GM18861 (cell line): ENCODE measurements around the gene CPNE5.

ENCODE experiments used
- ATAC-seq: cut with Tn5 transposase; IDR thresholded peaks from one replicate; pipeline ENCODE4 v1.9.1; 2021; ENCODE audit not compliant: unreplicated experiment

Gene CPNE5

DNA sequence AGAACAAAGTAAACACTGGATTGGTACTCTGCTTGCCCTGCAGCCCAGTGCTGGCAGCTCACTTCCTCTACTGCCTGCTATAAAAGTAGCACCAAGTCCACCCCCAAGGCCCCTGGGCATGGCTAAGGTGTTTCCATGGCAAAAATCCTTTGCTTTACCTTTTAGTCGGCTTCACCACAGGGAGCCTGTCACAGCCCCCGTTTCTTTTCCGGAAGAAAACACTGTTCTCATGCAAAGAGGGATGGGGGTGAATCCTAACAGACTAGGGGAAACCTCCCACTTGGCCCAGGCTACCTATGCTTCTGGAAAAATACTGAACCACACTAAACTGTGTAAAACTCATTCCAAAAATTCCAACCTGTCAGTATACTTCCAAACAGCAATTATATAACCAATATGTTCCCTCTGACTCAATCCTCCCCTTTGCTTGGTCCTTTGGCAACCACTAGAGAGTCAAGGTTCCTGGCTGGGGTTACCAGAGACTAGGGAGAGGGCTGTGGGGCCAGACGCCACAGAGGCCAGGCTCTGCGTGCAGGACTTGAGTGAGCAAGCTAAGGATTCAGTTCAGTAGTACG lies 19.2 kb upstream of the CPNE5 start:
- ATAC-seq: no peak

DNA sequence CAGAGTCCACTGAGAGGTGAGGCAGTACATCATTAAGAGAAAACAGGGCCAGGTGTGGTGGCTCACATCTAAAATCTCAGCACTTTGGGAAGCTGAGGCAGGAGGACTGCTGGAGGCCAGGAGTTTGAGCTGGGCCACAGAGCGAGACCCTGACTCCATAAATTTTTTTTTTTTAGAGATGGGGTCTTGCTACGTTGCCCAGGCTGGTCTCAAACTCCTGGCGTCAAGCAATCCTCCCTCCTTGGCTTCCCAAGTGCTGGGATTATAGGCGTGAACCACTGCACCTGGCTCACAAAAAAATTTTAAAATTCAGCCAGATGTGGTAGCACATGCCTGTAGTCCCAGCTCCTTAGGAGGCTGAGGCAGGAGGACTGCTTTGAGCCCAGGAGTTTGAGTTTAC lies 18.1 kb upstream of the CPNE5 start:
- ATAC-seq: no peak

DNA sequence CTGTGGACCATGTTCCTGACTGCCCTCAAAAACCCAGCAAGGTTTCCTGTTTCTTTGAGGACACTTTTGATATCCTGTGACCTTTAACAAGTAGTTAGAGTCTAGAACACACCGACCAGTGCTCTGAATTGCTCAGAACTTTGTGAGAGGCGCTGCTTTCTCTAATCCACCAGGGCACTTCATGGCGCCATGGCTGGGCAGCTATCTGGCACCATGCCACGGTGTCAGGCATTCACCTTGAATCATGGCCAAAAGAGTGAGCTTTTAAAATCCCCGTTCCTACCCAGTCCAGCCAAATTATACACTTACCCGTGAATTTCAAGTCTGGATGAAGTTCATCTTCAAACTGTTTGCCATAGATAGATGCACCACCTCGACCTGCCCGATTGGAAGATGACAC lies 17.0 kb upstream of the CPNE5 start:
- ATAC-seq: no peak

DNA sequence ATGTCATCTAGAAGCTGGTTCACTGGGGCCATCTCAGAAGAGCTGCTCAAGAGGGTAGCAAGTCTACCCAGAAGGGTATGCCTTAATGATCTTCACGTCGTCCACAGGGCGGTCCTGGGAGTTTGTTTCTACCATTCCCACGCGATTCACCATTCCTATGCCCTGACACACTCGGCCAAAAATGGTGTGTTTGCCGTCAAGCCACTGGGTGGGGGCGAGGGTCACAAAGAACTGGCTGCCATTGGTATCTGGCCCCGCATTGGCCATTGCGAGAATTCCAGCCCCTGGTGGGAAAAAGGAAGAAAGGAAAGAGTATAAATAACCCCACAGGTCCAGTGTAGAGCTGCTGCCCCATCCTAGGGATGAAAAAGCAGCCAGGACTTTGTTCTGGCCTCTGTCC lies 16.5 kb upstream of the CPNE5 start:
- ATAC-seq: no peak

DNA sequence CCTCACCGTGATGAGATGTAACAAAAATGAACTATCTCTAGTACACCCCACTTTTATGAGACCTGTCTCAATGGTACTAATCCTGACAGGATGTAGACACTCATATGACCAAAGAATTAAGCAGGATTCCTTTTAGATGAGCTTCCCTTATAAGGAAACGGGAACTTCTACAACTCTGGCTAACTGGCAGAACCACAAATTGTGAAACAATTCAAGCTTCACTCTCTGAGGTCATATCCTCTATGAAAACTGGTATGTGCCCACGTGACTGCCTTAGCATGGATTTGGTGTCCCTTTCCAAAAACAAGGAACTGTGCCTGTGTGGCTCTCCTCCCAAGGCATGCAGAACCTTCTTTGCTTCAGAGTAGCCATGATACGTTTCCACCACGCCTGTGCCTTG lies 14.1 kb upstream of the CPNE5 start:
- ATAC-seq: no peak

DNA sequence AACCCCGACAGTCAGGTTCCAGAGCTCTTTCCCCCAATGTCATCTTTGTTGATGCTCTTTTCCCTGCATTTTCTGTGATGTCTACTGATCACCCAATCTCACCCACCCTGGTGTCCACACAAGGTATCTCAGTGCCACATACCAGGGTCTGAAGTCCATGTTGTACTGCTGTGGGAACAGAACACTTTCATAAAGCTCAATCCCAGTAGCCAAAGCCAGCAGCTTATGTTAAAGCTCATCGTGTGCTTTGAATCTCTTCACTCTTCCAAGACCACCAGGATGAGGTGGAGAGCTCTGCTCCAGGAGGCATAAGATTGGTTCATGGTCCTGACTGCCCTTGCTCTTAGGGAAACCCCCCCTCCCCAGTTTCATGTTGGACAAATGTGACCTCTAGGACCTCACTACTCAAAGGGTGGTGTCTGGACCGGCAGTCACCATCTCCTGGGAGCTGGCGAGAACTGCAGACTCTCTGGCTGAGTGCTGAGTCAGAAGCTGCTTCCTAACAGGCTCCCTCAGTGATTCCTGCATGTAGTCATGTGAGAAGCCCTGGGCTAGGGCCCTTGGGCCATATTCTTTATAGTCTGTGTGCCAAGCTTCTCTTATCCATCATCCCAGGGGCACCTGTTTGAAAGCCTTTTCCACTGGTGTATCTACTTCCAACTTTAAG lies 13.4 kb upstream of the CPNE5 start:
- no peak for ATAC-seq

DNA sequence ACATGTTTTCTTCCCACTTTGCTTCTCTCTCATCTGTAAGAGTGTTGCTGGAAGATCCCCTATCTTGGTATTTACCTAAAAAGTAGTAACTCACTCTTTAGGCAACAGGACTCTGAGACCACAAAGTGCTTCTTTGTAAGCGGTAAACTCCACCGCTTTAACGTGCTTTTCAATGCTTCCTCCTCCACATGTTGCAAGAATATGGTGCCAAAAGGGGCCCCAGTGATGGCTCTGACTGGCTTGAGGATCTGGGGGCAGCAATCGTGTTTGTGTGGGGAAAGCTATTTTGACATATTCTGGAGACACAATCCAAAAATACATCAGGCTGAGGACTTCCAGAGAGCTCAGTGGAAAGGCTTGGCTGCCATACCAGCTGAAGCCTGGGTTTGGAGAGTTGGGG lies 12.4 kb upstream of the CPNE5 start:
- ATAC-seq: no peak

DNA sequence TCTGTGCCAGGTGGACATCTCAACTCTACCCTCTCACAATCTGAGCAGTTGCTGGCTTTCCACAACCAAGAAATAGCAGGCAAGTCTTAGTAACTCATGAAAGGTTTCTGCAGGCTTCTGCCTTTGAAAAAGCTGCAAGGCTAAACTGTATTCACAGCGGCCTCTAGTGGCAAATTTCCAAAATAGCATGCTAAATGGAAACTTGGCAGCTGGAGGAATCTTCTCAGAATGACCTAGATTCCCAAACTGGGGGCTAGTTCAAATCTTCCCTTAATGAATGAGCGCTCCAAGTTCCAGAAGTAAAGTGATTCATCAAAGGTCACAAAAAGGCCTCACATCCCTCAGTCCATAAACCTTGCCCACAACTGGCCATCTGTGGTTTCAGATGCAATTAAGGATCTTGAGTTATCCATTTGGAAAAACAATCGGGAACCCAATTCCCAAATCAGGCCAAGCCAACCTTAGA lies 11.9 kb upstream of the CPNE5 start:
- ATAC-seq: no peak

DNA sequence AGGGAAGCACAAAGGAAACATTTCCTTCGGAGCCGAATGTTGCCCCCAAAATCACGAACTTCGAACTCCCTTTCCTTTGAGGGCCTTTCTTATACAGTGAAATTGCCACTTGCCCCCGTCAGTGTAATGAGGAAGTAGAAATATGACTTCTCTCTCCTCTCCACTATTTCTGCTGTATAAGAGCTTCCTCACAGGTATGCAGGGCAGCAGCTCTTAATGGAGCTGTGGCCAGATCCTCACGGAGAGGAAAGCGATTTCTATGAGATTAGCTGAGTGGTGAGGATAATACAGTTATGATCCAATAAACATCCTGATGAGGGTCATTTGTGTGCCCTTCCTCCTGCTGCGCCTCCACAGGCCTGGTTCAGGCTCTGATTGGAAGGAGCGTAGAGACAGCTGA lies 10.8 kb upstream of the CPNE5 start:
- ATAC-seq: no peak

DNA sequence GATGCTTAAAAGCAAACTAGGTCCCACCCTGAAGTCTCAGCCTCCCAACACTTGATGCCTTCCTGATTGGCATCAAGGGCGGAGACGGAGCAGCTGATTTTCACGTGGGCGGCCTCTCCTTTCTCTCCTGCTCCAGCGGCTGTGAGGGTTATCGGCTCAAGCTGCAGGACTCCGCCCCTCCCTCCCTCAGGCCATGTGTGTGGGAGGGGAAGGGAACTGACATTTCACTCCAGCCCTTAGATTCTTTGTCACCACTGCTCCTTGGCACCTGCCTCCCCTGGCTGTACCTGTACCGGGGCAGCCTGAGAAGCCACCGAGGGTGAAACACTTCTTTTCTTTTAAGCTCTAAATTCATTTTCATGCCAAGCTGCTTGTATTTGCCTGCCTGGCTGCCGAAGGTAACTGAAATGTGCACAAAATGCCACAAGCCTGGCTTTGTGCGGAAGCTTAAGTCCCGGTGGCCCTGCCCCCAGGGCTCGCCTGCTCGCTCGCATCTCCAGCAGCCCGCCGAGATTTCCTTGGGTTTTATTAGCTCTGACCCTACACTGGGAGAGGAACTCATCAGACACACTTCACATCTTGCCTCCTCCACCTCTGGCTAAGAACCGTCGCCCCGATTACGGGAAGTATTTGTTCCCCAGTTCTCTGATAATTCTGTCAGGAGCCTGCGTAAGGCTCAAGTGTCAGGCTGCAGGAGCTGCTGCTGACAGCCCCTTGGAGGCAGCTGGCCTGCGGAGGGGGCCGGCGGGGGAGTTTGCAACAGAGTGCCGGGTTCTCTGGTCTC lies 9.6 kb upstream of the CPNE5 start:
- ATAC-seq: no peak

DNA sequence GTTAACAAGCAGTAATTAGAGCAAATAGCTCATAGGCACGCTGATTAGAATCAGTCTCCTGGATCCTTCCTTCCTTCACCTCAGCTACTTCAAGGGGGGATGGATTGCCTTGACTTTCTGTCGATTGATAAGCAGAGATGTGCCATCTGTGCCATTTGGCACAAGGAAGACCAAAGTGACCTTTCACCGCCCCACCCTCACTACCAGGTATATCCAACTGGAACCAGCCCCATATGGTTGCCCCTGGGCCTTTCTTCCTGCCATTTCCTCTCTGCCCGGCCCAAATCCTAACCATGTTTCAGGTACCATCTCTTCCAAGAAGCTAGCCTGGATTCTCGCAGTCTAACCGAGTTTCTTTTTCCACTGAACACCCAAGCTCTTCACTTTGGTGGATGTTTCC lies 8.7 kb upstream of the CPNE5 start:
- ATAC-seq: no peak

DNA sequence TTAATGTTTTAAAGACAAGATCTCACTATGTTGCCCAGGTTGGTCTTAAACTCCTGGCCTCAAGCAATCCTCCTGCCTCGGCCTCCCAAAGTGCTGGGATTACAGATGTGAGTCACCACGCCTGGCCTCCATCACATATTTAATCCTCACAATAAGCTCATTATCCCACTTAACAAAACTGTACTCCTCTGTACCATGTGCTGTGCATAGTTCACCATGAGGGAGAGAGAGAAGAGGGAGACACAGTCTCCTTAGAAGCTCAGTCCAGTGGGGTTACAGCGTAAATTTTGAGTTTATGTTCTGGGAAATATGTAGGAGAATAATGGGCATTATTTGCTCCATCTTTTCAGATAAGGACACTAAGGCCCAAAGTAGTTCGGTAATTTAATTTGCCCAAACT lies 7.9 kb upstream of the CPNE5 start:
- no peak for ATAC-seq

DNA sequence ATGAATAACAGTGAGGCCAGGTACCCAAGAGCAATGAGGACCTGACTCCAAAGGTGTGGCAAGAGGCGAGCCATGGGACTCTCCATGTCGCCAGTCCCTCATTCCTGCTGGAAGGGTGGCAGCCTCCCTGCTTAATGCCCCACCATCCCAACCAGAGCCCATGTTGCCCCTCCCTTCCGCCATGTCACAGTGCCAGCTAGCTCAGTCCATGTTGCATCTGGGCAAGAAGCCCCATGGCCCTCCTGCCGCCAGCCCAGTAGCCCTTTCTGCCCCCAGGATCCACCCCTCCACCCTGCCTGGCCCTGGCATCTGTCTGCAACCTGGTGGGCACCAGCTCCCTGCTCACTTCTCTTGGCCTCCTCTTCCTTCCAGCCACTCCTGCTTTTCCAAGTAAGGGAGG lies 6.0 kb upstream of the CPNE5 start:
- no peak for ATAC-seq

DNA sequence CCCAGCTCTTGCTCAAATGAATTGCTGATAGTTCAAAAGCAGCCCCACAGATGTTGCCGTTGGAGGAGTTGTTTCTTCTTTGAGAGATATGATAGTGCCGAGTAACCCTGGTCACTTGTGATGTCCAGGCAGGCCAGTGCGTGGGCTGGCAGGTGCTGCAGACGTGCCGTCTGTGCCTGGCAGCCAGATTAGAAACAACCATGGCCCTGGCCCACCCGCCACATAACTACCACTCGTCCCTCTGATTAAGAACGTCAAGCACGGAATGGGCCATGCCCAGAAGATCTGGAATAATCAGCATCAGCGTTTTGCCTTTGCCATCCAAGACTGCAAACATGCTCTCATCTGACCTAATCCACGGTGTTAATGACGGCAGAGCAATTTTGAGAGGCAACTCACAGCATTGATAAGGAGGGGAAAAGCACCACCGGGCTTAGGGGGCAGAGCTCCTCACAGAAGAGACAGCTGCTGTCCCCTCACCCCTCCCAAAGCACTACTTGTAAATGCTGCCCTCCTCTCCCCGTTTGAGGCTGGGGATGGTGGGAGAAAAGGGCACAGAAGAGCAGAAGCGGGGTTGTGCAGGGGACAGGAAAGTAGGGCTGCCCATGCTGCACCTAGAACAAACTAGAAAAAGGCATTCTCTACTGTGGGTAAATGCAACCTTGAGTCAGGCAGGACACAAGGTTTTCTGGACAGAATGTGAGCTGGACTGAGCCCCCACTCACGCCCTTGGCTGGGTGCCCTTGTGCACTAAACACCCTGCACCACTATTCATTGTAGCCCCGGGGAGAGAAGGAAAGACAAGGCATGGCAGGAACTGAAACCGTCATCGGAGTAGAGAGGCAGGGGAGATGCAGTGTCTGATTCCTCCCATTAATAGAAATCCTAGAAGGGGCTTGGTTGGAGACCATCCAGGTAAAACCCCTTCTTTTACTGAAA lies 5.3 kb upstream of the CPNE5 start:
- ATAC-seq: no peak

DNA sequence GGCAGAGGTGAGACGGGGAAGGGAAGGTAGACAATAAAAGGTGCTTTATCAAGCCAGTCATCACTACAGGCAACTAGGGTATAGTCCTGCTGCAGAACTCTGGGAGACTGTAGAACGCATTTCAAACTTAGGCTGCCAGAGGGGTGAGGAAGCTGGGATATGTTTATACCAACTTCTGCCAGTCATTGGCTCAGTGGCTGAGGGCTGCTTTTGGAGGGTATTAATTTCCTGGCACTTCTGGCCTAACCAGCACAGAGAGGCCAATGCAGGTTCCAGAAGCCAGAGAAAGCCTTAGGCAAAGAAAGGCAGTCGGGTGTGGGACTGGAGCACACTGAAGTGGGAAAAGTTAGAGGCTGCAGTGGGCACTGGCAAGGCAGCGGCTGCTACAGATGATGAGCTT lies 3.9 kb upstream of the CPNE5 start:
- no peak for ATAC-seq

DNA sequence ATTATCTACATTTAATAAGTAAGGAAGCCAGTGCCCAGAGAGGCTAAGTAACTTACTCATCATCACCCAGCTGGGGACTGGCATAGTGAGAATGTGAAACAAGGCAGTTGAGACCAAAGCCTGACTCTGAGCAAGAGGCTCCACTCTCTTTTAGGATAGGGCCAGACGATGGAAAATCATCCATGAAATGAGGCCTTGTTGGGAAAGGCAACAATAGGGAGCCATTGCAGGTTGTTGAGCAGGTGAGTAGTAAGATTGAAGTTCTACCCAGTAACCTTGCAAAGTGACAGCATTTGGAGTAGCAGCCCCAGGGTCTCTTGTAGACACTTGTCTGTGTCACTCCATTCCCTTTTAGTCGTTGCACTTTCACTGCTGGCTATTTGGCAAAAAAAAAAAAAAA lies 2.5 kb upstream of the CPNE5 start:
- ATAC-seq: no peak

DNA sequence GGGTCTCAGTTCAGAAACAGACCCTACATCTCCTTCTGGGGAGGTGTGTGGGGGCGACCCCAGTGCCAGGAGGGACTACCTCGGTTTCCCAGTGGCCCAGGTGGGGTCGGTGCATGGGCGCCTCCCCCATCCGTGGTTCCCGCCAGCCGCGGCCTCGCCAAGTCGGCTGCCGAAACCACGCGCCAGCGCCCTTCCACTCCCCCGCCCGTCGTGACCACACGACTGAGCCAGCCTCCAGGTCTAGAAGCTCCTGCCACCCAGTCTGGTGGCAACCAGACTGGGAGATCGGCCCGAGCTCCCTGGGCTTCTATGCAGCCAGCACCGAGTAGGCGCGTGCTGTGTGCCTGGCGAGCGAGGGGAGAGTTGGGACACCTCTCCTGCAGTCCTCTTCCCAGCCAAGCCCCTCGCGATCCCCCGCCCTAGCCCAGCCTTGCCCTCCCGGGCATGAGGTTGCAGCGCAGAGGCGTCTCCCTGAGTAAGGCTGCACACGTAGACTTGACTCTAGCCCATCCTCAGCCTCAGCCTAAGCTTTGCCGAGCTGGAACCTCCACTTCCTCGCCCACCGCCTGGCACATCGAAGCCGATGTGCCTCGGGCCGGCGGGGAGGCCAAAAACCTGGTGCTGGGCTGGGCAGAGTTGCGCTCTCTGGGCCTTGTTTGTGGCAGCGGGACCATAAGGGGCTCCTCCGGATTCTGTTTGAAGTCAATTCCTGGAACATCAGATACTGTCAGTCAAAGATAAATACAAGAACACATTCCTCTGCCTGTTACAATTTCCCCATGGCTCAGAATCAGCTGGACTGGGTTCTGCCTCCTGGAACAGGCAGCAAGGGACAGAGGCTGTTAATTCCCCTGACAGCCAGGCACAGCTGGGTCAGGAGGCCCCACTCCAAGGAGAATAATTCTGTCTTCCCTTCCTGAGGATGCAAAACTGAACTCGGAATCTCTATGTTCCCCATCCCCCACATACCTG lies 1.5 kb upstream of the CPNE5 start:
- ATAC-seq: no peak

DNA sequence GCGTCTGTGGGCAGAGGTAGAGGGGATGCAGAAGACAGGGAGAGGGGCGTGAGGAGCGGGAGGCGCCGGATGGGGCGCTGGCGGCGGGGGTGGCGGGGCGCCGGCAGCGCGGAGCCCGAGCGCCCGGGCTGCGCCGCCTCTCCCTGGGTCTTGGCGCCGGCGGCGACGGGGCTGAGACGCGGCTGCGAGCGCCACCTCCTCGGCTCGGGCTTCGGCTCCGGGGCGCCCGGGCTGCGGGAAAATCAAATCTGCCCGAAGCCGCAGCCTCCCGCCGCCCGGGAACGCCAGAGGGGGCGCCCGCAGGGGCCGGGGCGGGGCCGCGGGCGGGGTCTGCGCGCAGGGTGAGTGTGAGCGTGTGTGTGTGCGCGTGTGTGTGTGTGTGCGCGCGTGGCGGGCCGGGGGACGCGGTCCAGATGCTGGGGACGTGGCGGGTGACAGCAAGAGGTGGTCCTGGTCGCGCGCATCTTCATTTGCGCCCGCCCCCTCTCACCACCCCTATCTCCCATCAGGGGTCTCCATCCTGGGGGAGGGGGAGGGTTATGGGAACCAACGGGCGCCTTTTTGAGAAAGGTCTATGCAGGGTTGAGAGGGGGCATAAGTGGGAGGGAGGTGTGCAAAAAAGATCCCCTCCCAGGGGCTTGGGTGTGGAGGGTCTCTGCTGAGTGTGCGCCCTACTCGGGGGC lies 646 bp upstream of the CPNE5 start:
- no peak for ATAC-seq

DNA sequence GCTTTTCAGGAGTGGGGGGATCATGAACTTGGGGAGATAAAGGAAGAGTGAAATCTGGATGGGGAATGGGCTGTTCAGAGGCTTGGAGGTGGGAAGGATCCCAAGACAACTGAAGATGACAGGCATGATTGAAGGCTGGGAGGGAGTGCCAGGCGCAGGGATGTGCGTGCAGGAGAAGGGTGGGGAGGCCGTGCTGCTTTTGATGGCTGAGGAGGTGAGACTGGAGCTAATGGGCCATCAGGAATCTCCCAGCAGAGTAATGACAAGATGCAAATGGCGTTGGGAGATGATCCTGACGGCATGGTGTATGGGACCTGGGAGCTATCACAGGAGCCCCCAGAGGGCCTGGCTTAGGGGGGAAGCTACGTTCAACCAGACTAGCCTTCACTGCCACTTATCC lies 1.6 kb downstream of the CPNE5 start:
- ATAC-seq: no peak

DNA sequence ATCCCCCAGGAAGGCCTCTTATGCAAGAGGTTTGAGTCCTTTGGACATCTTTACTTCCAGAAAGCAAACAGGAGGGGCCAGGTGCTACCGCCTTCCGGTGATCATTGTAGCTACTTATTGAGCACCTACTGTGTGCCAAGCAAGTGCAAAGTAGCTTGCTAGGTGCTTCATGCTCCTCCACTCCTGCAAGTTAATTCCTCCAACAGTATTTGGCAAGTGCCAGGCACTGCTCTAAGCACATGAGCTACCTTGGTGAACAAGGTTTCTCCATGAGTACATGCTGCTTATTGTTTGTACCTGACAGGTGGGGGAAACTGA lies 2.3 kb downstream of the CPNE5 start:
- no peak for ATAC-seq
